HepG2 (cell line): ENCODE data around the gene NUP54. TPM values are rescaled to one million over a fixed set of nuclear protein-coding genes. Genes with fewer than 3 reads are reported as not detected.

ENCODE experiments used
- ATAC-seq: fragments of 200-7000 bp; cut with Tn5 transposase; 3 replicates; pipeline ENCODE4 v1.9.1; 2020; ENCODE audit warnings: mild to moderate bottlenecking, moderate library complexity
- BruUV-seq: library from RNA; stranded (reverse); fragments of 400-500 nt; replicated peaks from 2 replicates; lab custom pipeline; 2021; lab: Mats Ljungman, UMichigan
- CTCF ChIA-PET: fragments of 300-600 bp; formaldehyde crosslinking; extraction: SDS; loops from one replicate; lab custom pipeline; 2021; ENCODE audit warnings: low total read pairs, inconsistent platforms, low intra/inter-chr PET ratio; lab: Yijun Ruan, JAX
- POLR2A ChIA-PET: fragments of 350-600 bp; sonication (Branson Sonifier 250); formaldehyde crosslinking; loops from one replicate; lab custom pipeline; 2020; ENCODE audit warnings: antibody characterized with exemption, inconsistent platforms; lab: Yijun Ruan, JAX
- DNase-seq: peaks from one replicate; pipeline ENCODE4 v3.0.0-alpha.2; 2015; ENCODE audit warnings: low spot score
- FAIRE-seq: peaks from 3 replicates; lab custom pipeline; 2011; peaks lifted over from hg19 to GRCh38; lab: Jason Lieb, UNC
- H2AFZ ChIP-seq: one replicate; pipeline ENCODE4 v1.6.1; 2011; ENCODE audit warnings: low read length, inconsistent platforms
- H3K27ac ChIP-seq: fragments of 300-600 bp; 3 replicates; pipeline ENCODE4 v1.8.0; 2011; ENCODE audit warnings: mixed run types, mild to moderate bottlenecking, mixed read lengths, low read length, inconsistent platforms; ENCODE audit not compliant: insufficient read depth; ENCODE audit errors: extremely low read length
- H3K27me3 ChIP-seq, 2 experiments: fragments of 200-600 bp in 1 of 2; 2 replicates in 1 of 2; 3 replicates in 1 of 2; pipeline versions ENCODE4 v1.6.0 to v1.8.0; 2011; ENCODE audit warnings: low read length in 2 of 2, mild to moderate bottlenecking in 2 of 2, moderate library complexity in 2 of 2, inconsistent platforms in 1 of 2; ENCODE audit not compliant: insufficient read depth in 2 of 2, control insufficient read depth in 1 of 2
- H3K36me3 ChIP-seq, 2 experiments: fragments of 200-600 bp in 1 of 2; replicated peaks in 1 of 2; 2 replicates in 1 of 2; 3 replicates in 1 of 2; pipeline versions ENCODE4 v1.5.1 to v1.8.0; 2011; ENCODE audit warnings: low read length in 2 of 2, inconsistent platforms in 1 of 2; ENCODE audit not compliant: insufficient read depth in 2 of 2, control insufficient read depth in 1 of 2
- H3K4me1 ChIP-seq: 2 replicates; pipeline ENCODE4 v1.5.1; 2012; ENCODE audit warnings: low read length, inconsistent platforms; ENCODE audit not compliant: insufficient read depth
- H3K4me2 ChIP-seq: 2 replicates; pipeline ENCODE4 v1.6.0; 2011; ENCODE audit warnings: low read depth, low read length, inconsistent platforms
- H3K4me3 ChIP-seq, 3 experiments: fragments of 200-600 bp in 1 of 3; sonication (generic), shearing (Covaris generic) in 1 of 3; replicated peaks in 1 of 3; 2 replicates each; pipeline ENCODE4 v1.5.1; 2011 to 2016; ENCODE audit warnings: low read length in 3 of 3, inconsistent platforms in 2 of 3, low read depth in 2 of 3, mild to moderate bottlenecking in 2 of 3, control low read depth in 1 of 3, mixed read lengths in 1 of 3; ENCODE audit not compliant: insufficient read depth in 1 of 3
- H3K79me2 ChIP-seq: one replicate; pipeline ENCODE4 v1.6.1; 2011; ENCODE audit warnings: low read length, inconsistent platforms; ENCODE audit not compliant: insufficient read depth
- H3K9ac ChIP-seq: 2 replicates; pipeline ENCODE4 v1.6.0; 2011; ENCODE audit warnings: mild to moderate bottlenecking, low read depth, low read length, inconsistent platforms; ENCODE audit not compliant: insufficient read depth
- H3K9me3 ChIP-seq: 2 replicates; pipeline ENCODE4 v1.5.1; 2012; ENCODE audit warnings: mild to moderate bottlenecking, low read length
- H4K20me1 ChIP-seq: 2 replicates; pipeline ENCODE4 v1.6.0; 2011; ENCODE audit warnings: inconsistent platforms, mild to moderate bottlenecking, low read length, moderate library complexity; ENCODE audit not compliant: insufficient read depth
- AKNA ChIP-seq: sonication (generic); formaldehyde crosslinking; IDR thresholded peaks from 2 replicates; pipeline ENCODE4 v1.4.0; 2020; ENCODE audit warnings: missing genetic modification reagents, borderline replicate concordance
- BRCA1 ChIP-seq: sonication (generic); formaldehyde crosslinking; IDR thresholded peaks from 2 replicates; pipeline ENCODE4 v1.4.0; 2020; ENCODE audit warnings: missing genetic modification reagents
- CEBPB ChIP-seq: IDR thresholded peaks from 2 replicates; pipeline ENCODE4 v1.6.1; 2011; ENCODE audit warnings: low read depth, low read length, improper control_type of control experiment, borderline replicate concordance
- DBP ChIP-seq: sonication (generic); formaldehyde crosslinking; IDR thresholded peaks from 2 replicates; pipeline ENCODE4 v1.4.0; 2020; ENCODE audit warnings: missing genetic modification reagents; ENCODE audit errors: not compliant biosample characterization
- GLI4 ChIP-seq: sonication (generic); formaldehyde crosslinking; IDR thresholded peaks from 2 replicates; pipeline ENCODE4 v1.5.1; 2020; ENCODE audit warnings: missing genetic modification reagents, mild to moderate bottlenecking, moderate library complexity, borderline replicate concordance
- PLRG1 ChIP-seq: fragments of 450-650 bp; conservative IDR thresholded peaks from 2 replicates; pipeline ENCODE4 v1.6.1; 2016
- POLR2AphosphoS2 ChIP-seq: IDR thresholded peaks from 2 replicates; pipeline ENCODE4 v1.6.1; 2011; ENCODE audit warnings: low read depth, low read length, improper control_type of control experiment
- PRDM10 ChIP-seq: sonication (generic); formaldehyde crosslinking; IDR thresholded peaks from 2 replicates; pipeline ENCODE4 v1.4.0; 2020; ENCODE audit warnings: low read depth, missing genetic modification reagents
- RFX1 ChIP-seq: fragments of 450-650 bp; IDR thresholded peaks from 2 replicates; pipeline ENCODE4 v1.6.1; 2017
- ZNF333 ChIP-seq: sonication (generic); formaldehyde crosslinking; IDR thresholded peaks from 2 replicates; pipeline ENCODE4 v1.4.0; 2020; ENCODE audit warnings: mild to moderate bottlenecking, missing genetic modification reagents, borderline replicate concordance
- ZNF362 ChIP-seq: sonication (generic); formaldehyde crosslinking; IDR thresholded peaks from 2 replicates; pipeline ENCODE4 v1.4.0; 2020; ENCODE audit warnings: missing genetic modification reagents, mild to moderate bottlenecking, borderline replicate concordance
- ZNF710 ChIP-seq: sonication (generic); formaldehyde crosslinking; IDR thresholded peaks from 2 replicates; pipeline ENCODE4 v1.5.0; 2020; ENCODE audit warnings: mild to moderate bottlenecking, missing genetic modification reagents, borderline replicate concordance
- in situ Hi-C: cut with HindIII; loops from 2 replicates; pipeline ENCODE4 v1.10.0; 2017; ENCODE audit warnings: low pct_unique_long_range_greater_than_20kb; ENCODE audit not compliant: extremely low pct_ligation_motif_present
- intact Hi-C: fragments of 100-400 bp; cut with micrococcal nuclease; formaldehyde crosslinking; loops from one replicate; pipeline ENCODE4 v1.10.0; 2022; ENCODE audit not compliant: unreplicated experiment
- polyA plus RNA-seq, 8 experiments: library from polyadenylated mRNA; depleted of rRNA in 3 of 8; stranded (reverse) in 7 of 8; unstranded in 1 of 8; fragments of >200 nt; fragmentation: Illumina TruSeq in 4 of 8; extraction: Trizol in 4 of 8; gene quantifications; 2 replicates each; pipeline versions ENCODE4 v1.2.1 to v1.2.3, GENCODE V29; 2011 to 2016; ENCODE audit warnings: low read depth in 4 of 8, missing spikeins in 1 of 8, mixed read lengths in 1 of 8; ENCODE audit not compliant: insufficient read depth in 1 of 8
- total RNA-seq, 5 experiments: library from RNA; depleted of rRNA; stranded (reverse); fragments of >200 nt; fragmentation: Illumina TruSeq; extraction: Trizol; gene quantifications; 2 replicates each; pipeline ENCODE4 v1.2.3, GENCODE V29; 2016; ENCODE audit warnings: low read depth in 1 of 5

The NUP54 gene
- total and polyA plus RNA-seq, 2 of the 13 experiments (the other 11 are each of a cell fraction or from before 2014, with no cell fraction given): 36.1 to 69.3 TPM

GRCh38 chr4:76188149-76188548 is 40.0 kb upstream of the NUP54 start:
- ChIA-PET CTCF (no interaction called here), POLR2A (no interaction called here)
- BruUV-seq: no TSS peak
- H3K9ac ChIP-seq: no peak overlapping the region
- no peak overlapping the region for H3K27ac ChIP-seq
- ATAC-seq: no peak
- H3K36me3 ChIP-seq: peaks cover 9 to 30% of the 10 kb centered on the region in 2 experiments
- H3K4me2 ChIP-seq: no peak overlapping the region
- H3K4me1 ChIP-seq: peaks cover 16% of the 10 kb centered on the region
- H3K79me2 ChIP-seq: no peaks in the 10 kb centered on the region
- no peak overlapping the region for H2AFZ ChIP-seq
- no peaks in the 10 kb centered on the region for H3K27me3 ChIP-seq
- intact Hi-C loops (no loop called here), in situ Hi-C loops (no loop called here)
- no peaks in the 10 kb centered on the region for H4K20me1 ChIP-seq
- no peak for FAIRE-seq
- H3K4me3 ChIP-seq: no peak overlapping the region
- no peaks in the 10 kb centered on the region for H3K9me3 ChIP-seq
- DNase-seq: no peak
- TF ChIP-seq AKNA (CRISPR knock-in tag) (no peak), PLRG1 (no peak), ZNF710 (CRISPR knock-in tag) (no peak), ZNF362 (CRISPR knock-in tag) (no peak), PRDM10 (no peak), GLI4 (no peak), ZNF333 (CRISPR knock-in tag) (no peak), DBP (no peak), RFX1 (no peak), BRCA1 (CRISPR knock-in tag) (no peak), POLR2AphosphoS2 (no peak), CEBPB (no peak)
